A549 treated with CpdA at 1 μM for 4 hours (cell line): ENCODE data around the gene ZNF211. TPM values are rescaled to one million over a fixed set of nuclear protein-coding genes. Genes with fewer than 3 reads are reported as not detected.

ENCODE experiments used
- total RNA-seq: library from RNA; stranded (reverse); fragments of 200-300 nt; extraction: Qiagen RNA extraction; gene quantifications from 5 replicates; pipeline ENCODE4 v1.2.3, GENCODE V29; 2022; ENCODE audit warnings: low read depth

Gene ZNF211
- 4.7 to 7.1 TPM (median 6.6 TPM) in 5 replicates for total RNA-seq

DNA sequence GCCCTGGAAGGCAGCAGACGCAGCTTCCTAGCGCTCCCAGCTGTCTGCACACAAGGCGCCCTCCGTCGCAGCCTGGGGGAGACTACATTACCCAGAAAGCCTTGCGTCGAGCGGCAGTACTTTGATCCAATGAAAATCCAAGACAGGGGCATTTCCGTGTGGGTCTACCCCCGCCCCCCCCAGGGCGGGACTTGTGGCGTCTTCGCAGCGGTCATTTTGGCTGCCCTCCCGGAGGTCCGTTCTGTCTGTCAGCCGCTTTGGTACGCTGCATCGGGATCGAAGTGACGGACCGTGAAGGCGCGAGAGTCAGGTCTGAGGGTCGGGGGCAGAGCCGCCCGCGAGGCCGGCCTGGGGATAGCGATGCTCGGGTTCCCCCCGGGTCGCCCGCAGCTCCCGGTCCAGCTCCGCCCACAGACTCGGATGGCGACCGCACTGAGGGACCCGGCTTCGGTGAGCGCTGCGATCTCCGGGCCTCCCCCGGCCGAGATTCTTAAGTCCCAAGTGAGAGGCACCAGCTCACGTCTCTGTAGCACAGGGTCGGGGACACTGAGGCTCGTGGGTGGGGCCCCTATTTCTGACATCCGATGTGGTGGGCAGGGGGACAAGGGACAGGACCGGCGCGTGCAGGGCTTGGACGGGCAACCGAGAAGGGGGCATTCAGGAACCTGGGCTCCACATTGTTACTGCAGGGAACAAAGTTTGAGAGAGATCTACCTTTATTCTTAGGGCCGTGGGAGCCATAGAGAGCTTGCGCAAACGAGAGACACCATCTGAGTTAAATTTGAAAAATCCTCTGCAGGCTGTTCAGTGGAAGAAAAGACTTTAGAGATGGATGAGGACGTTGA is at the start of gene ZNF211:
Gene ZNF211 (plus strand): TSS at position 182 of the 845 bp plus-strand sequence. CDS start 179 bp downstream, at position 361.

DNA sequence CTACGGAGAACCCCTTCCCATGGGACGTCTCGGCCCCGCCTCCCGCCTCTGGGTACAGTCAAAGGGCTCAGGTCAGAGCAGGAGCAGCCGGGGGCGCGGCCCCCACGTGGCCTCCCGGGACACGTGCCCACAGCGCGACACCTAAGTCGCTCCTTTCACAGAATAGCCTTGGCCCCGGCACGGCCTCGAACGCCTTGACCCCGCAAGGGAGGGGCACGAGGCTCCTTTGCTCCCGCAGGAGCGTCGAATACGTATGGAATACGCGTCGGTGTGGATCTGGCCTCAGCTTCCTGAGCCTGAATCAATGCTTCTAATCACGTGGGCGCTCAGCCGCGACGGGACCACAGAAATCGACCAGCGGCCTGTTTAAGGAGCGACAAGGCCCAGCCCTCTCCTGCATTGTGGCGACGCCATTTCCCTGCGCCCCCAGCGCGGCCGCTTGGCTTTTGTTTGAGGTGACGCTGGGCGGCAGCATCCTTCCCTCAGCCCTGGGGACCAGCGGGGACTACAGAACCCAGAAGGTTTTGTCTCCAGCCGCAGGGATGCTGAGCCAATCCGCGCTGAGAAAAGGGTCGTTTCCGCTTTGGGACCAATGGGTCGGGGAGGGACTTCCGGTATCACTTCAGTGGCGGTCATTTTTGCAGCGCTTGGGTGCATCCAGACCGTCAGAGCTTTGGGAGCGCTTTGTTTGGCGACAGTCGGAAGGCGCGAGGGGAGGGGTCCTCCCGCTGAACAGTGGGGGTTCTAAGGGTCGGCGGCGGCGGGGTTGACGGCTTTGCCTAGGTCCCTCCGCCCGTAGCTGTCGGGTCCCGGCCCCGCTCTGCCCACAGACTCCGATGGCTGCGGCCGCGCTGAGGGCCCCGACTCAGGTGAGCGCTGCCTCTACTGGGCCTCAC is 49.2 kb upstream of the ZNF211 start, which contains the start of gene ZIK1:
Gene ZIK1 (plus strand): TSS at position 625 of the 896 bp plus-strand sequence. CDS start 212 bp downstream, at position 837.

DNA sequence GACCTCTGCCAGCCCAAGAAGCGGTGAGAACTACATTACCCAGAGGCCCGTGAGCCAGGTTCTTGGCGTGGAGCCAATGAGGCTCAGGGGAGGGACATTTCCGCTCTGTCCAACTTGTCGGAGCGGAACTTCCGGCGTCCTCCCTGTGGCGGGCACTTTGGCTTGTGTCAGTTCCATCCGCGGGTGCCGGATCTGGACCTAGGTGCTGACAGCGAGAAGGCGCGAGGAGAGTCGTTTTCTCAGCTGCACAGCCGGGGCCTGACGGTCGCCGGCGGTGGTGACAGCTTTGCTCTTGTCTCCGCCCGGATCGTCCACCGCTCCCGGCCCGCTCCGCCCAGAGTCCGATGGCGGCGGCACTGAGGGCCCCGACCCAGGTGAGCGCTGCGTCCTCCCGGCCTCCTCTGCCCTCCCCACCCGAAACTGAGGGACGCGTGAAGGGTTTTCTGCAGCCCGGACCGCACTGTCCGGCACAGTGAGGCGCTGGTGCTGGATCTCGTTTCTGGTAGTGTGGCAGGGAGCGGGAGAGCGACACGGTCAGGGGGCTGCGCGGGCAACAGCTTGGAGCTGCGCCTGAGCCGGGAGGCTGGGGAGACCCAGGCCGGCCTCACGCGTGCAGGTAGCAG is 33.1 kb upstream of the ZNF211 start, which contains the start of gene ZNF530:
Gene ZNF530 (plus strand): TSS at position 125 of the 623 bp plus-strand sequence. CDS start 4,461 bp downstream, outside the sequence.

DNA sequence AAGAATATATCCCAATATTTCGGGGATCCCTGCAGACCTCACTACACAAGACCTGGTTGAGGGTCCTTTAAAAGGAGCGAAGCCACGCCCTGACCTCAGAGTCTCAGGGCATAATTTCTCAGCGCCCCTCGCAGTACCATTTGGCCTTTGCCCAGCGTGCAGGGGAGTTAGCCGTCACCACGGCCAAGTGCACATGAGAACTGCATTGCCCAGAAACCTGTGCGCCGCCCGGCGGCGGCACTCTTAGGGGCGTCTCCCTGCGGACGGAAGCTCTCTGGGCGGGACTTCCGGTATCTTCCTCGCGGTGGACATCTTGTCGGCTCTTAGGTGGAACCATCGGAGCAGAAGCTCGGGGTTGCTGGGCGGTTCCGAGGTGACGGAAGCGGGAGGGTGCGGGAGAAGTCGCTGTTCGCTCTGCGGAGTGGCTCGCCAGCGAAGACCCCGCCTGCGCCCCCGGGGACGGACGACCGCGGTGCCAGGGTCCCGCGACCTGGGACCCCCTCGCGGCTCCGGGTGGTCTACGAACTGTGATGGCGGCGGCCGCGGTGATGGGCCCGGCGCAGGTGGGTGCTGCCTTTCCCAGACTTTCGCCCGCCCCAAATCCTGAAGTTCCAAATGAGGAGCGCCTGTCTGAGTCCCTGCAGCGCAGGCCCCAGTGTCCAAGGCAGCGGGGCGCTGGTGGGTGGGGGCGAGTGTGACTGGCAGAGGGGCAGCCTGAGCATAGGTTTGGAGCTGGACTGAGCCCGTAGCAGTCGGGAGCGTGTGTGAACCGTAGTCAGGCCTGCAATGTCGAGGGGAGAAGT is 18.8 kb upstream of the ZNF211 start, which contains the start of gene ZNF134:
Gene ZNF134 (plus strand): TSS at position 302 of the 803 bp plus-strand sequence. CDS start 5,227 bp downstream, outside the sequence.

DNA sequence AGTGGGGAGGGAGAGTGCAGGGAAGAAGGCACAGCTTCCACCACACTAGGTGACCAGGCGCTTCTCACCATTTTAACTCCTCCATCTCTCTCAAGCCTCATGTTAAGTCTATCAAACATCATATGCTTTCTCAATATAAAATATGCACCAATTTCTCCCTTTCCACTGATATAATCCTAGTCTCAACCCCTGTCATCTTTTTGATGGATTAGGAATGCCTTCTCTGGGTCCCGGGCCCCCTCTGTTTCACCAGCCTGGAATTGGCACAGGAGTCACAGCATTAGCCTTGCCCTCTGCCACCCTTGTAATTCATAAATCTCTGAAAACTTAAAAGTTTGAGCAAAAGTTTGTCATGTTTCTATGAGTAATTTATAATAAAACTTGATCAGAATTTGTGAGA is 35.7 kb downstream of the ZNF211 start, which contains the start of gene ZSCAN4:
Gene ZSCAN4 (plus strand): TSS at position 301 of the 400 bp plus-strand sequence. CDS start 7,211 bp downstream, outside the sequence.

Other genes with a start within 250 kb of the ZNF211 start
- 3.1 to 4.6 TPM (median 3.3 TPM) in 5 replicates for gene ZNF548, start 243.3 kb upstream of the ZNF211 start, total RNA-seq
- 3.9 to 5.5 TPM (median 4.6 TPM) in 5 replicates for gene ZNF17, start 222.0 kb upstream of the ZNF211 start, total RNA-seq
- 14.7 to 17.6 TPM (median 16.6 TPM) in 5 replicates for gene ZNF749, start 197.8 kb upstream of the ZNF211 start, total RNA-seq
- gene VN1R1, start 176.0 kb upstream of the ZNF211 start, total RNA-seq = 0.02 to 0.09 TPM (median 0.07 TPM) in 3 of 5 replicates, not detected in the others
- 1.1 to 1.7 TPM (median 1.5 TPM) in 5 replicates for gene ZNF772, start 155.6 kb upstream of the ZNF211 start, total RNA-seq
- gene ZNF419, start 145.4 kb upstream of the ZNF211 start, total RNA-seq = 5.7 to 9.0 TPM (median 7.0 TPM) in 5 replicates
- 3.2 to 6.0 TPM (median 5.4 TPM) in 5 replicates for gene ZNF773, start 133.2 kb upstream of the ZNF211 start, total RNA-seq
- 1.6 to 2.2 TPM (median 1.7 TPM) in 5 replicates for gene ZNF549, start 105.8 kb upstream of the ZNF211 start, total RNA-seq
- 2.8 to 4.3 TPM (median 3.7 TPM) in 5 replicates for gene ZNF550, start 73.3 kb upstream of the ZNF211 start, total RNA-seq
- 3.4 to 5.0 TPM (median 4.3 TPM) in 5 replicates for gene ZNF416, start 54.3 kb upstream of the ZNF211 start, total RNA-seq
- gene ZIK1, start 49.0 kb upstream of the ZNF211 start, total RNA-seq = not detected in 5 replicates
- 3.0 to 5.5 TPM (median 4.9 TPM) in 5 replicates for gene ZNF530, start 33.3 kb upstream of the ZNF211 start, total RNA-seq
- 7.1 to 9.5 TPM (median 8.0 TPM) in 5 replicates for gene ZNF134, start 18.9 kb upstream of the ZNF211 start, total RNA-seq
- gene ZSCAN4, start 35.8 kb downstream of the ZNF211 start, total RNA-seq = not detected in 5 replicates
- gene ZNF551, start 48.8 kb downstream of the ZNF211 start, total RNA-seq = 4.3 to 5.9 TPM (median 5.6 TPM) in 5 replicates
- not detected in 5 replicates for gene ZNF154, start 76.0 kb downstream of the ZNF211 start, total RNA-seq
- gene ZNF671, start 94.5 kb downstream of the ZNF211 start, total RNA-seq = 0.75 to 0.99 TPM (median 0.80 TPM) in 5 replicates
- 5.4 to 6.3 TPM (median 5.7 TPM) in 5 replicates for gene ZNF776, start 113.6 kb downstream of the ZNF211 start, total RNA-seq
- gene ZNF586, start 136.5 kb downstream of the ZNF211 start, total RNA-seq = 5.8 to 7.7 TPM (median 6.4 TPM) in 5 replicates
- 4.5 to 6.2 TPM (median 4.9 TPM) in 5 replicates for gene ZNF552, start 181.7 kb downstream of the ZNF211 start, total RNA-seq
- 6.7 to 11.5 TPM (median 8.0 TPM) in 5 replicates for gene ZNF587B, start 197.1 kb downstream of the ZNF211 start, total RNA-seq
- 5.0 to 7.4 TPM (median 6.5 TPM) in 5 replicates for gene ZNF587, start 216.7 kb downstream of the ZNF211 start, total RNA-seq